T-helper 1 cell treated with Interleukin-12 subunit alpha and Interleukin-12 subunit beta and Interleukin-4 antibody, amounts not matched to agents 30 μg/mL and 1 μg/mL, for 36 hours (primary cell): Measurements from ENCODE around the gene JAM3.

ENCODE experiments used
- H3K27ac Mint-ChIP-seq: one replicate; pipeline ENCODE4 v1.8.0; 2021; ENCODE audit warnings: mild to moderate bottlenecking, mixed read lengths
- H3K27me3 Mint-ChIP-seq: one replicate; pipeline ENCODE4 v1.8.0; 2021; ENCODE audit warnings: low read depth, mixed read lengths
- H3K36me3 Mint-ChIP-seq: one replicate; pipeline ENCODE4 v1.8.0; 2021; ENCODE audit warnings: low read depth, mixed read lengths
- H3K4me1 Mint-ChIP-seq: one replicate; pipeline ENCODE4 v1.8.0; 2021; ENCODE audit warnings: low read depth, mixed read lengths
- H3K4me3 Mint-ChIP-seq: one replicate; pipeline ENCODE4 v1.8.0; 2021; ENCODE audit warnings: mild to moderate bottlenecking, moderate library complexity, mixed read lengths
- H3K9me3 Mint-ChIP-seq: one replicate; pipeline ENCODE4 v1.8.0; 2021; ENCODE audit warnings: mixed read lengths

The JAM3 gene

DNA sequence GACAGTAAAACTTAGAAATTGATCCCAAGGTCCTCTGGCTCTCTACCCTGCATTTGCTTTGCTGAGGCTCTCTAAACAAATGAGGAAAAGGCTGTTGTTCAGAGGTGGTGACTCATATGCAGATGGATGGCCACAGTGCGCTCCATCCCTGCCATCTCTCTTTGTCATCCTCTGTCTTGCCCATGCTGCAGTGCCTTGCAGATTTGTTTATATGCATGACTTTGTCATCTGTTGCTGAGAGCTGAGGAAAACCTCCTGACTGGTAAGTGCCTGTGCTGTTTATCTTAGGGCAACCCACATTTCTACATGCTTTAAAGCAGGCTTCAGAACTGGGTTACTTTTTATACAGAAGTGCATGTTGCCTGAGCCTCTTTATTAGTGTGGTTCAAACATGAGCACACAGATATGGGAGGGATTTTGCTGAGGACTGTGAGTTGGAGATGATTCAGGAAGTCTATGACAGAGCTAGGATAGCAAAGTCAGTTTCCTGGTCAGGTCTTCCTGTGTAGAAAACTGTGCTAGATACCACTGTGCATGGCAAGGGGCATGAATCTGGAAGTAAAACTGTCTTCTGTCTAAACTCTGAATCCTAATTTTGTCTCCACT is 57.4 kb downstream of the JAM3 start:
- Mint-ChIP-seq H3K4me1 (peaks cover 11% of the 10 kb centered on the region), H3K4me3 (no peak overlapping the region), H3K36me3 (peaks cover 2% of the 10 kb centered on the region), H3K27ac (no peak overlapping the region), H3K9me3 (peaks cover 7% of the 10 kb centered on the region), H3K27me3 (peaks cover 39% of the 10 kb centered on the region)

DNA sequence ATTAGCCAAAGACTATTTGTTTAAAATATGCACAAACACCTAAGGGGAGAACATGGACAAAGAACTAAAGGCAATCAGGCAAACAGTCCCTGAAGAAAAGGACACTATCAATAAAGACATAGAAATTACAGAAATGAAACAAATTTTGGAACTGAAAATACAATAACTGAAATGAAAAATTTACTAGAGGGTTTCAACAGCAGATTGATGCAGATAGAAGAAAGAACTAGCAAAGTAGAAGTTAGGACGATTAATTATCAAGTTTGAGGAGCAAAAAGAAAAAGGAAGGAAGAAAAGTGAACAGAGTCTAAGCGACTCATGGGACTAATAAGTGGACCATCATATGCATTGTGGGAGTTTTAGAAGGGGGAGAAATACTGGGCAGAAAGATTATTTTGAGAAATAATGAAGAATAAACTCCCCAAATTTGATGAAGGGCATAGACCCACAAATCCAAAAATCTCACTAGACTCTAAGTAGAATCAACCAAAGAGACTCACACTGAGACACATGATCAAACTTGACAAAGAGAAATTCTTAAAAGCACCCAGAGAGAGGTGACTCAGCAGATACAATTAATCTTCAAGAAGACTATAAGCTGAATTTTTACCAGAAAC is 62.9 kb downstream of the JAM3 start:
- no peaks in the 10 kb centered on the region for H3K4me1 Mint-ChIP-seq
- no peak overlapping the region for H3K27ac Mint-ChIP-seq
- peaks cover 8% of the 10 kb centered on the region for H3K36me3 Mint-ChIP-seq
- peaks cover 23% of the 10 kb centered on the region for H3K9me3 Mint-ChIP-seq
- H3K4me3 Mint-ChIP-seq, result no peak overlapping the region
- H3K27me3 Mint-ChIP-seq, result peaks cover 7% of the 10 kb centered on the region

DNA sequence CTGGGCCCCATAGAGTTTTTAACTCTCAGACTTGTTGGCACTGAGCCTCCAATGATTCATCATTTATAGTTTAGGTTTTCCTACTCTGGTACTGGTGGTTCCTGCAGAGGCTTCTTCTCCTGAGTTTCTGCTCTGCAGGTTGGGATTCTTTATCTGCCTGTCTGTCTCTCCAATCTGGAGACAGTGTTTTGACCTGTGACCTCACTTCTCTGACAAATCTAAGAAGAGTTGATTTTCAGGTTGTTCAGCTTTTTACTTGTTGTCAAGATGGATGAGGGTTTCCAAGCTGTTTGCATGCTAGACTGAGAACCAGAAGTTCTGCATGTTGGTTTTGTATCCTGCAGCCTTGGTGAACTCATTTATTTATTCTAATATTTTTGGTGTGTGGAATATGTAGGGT is 63.9 kb downstream of the JAM3 start:
- peaks cover 7% of the 10 kb centered on the region for H3K27me3 Mint-ChIP-seq
- no peaks in the 10 kb centered on the region for H3K4me1 Mint-ChIP-seq
- H3K36me3 Mint-ChIP-seq, result peaks cover 8% of the 10 kb centered on the region
- H3K4me3 Mint-ChIP-seq, result no peak overlapping the region
- H3K9me3 Mint-ChIP-seq, result peaks cover 23% of the 10 kb centered on the region
- no peak overlapping the region for H3K27ac Mint-ChIP-seq

- no peak overlapping the region for H3K4me3 Mint-ChIP-seq
- H3K4me1 Mint-ChIP-seq, result no peaks in the 10 kb centered on the region
- H3K27ac Mint-ChIP-seq, result no peak overlapping the region
- peaks cover 8% of the 10 kb centered on the region for H3K36me3 Mint-ChIP-seq
- peaks cover 7% of the 10 kb centered on the region for H3K27me3 Mint-ChIP-seq
- peaks cover 23% of the 10 kb centered on the region for H3K9me3 Mint-ChIP-seq
Observed at GRCh38 chr11:134134167-134134566, 65.3 kb downstream of the JAM3 start.

DNA sequence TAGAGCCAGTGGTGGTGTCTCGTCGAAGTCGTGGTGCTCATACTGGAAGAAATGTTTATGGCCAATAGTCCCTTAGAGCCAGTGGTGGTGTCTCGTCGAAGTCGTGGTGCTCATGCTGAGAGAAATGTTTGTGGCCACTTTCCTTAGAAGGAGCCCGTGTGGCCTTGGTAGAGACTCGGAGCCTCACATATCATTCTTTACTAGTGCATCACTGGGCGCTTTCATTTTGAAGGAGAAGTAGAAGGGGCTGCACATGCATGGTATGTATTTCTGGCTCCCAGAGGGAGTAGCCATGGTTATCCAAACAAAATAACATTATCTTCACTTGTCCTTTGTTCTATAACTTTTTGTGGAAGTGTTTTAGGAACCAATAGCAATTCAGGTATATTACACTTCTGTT is 69.5 kb downstream of the JAM3 start:
- peaks cover 2% of the 10 kb centered on the region for H3K4me1 Mint-ChIP-seq
- peaks cover 3% of the 10 kb centered on the region for H3K9me3 Mint-ChIP-seq
- no peak overlapping the region for H3K27ac Mint-ChIP-seq
- no peaks in the 10 kb centered on the region for H3K27me3 Mint-ChIP-seq
- no peaks in the 10 kb centered on the region for H3K36me3 Mint-ChIP-seq
- no peak overlapping the region for H3K4me3 Mint-ChIP-seq

- Mint-ChIP-seq H3K4me3 (no peak overlapping the region), H3K27me3 (no peaks in the 10 kb centered on the region), H3K27ac (no peak overlapping the region), H3K4me1 (peaks cover 10% of the 10 kb centered on the region), H3K36me3 (no peaks in the 10 kb centered on the region), H3K9me3 (no peaks in the 10 kb centered on the region)
Observed at GRCh38 chr11:134139303-134139872, 70.5 kb downstream of the JAM3 start.

DNA sequence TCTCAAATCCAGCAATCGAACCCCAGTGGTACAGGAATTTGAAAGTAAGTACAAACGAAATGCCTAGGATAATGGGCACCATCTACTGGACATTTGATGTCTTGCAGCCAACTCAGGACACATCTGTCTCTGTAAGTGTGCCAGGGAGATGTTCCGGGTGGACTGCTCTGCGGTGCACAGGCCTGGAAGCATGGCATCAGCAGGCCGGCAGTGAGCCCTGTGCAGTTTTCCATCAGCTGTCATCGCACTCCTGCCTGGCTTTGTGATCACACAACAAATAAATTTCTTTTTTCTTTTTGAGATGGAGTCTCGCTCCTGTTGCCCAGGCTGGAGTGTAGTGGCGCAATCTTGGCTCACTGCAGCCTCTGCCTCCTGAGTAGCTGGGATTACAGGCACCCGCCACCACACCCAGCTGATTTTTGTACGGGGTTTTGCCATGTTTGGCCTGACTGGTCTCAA is 71.0 kb downstream of the JAM3 start:
- Mint-ChIP-seq H3K27ac (no peak overlapping the region), H3K36me3 (no peaks in the 10 kb centered on the region), H3K4me1 (peaks cover 10% of the 10 kb centered on the region), H3K9me3 (no peaks in the 10 kb centered on the region), H3K27me3 (no peaks in the 10 kb centered on the region), H3K4me3 (no peak overlapping the region)

- Mint-ChIP-seq H3K4me1 (peaks cover 10% of the 10 kb centered on the region), H3K27ac (no peak overlapping the region), H3K4me3 (no peak overlapping the region), H3K36me3 (no peaks in the 10 kb centered on the region), H3K27me3 (no peaks in the 10 kb centered on the region), H3K9me3 (no peaks in the 10 kb centered on the region)
Observed at GRCh38 chr11:134140961-134141490, 72.2 kb downstream of the JAM3 start.

- no peak overlapping the region for H3K27ac Mint-ChIP-seq
- no peaks in the 10 kb centered on the region for H3K36me3 Mint-ChIP-seq
Observed at GRCh38 chr11:134142536-134142935, 73.7 kb downstream of the JAM3 start.

GRCh38 chr11:134143801-134144200 is 74.9 kb downstream of the JAM3 start:
- Mint-ChIP-seq H3K27ac (no peak overlapping the region), H3K36me3 (no peaks in the 10 kb centered on the region), H3K4me3 (no peak overlapping the region)

More at GRCh38 chr11:134142536-134142935, 73.7 kb downstream of the JAM3 start:
- H3K4me1 Mint-ChIP-seq, result peaks cover 10% of the 10 kb centered on the region
- no peaks in the 10 kb centered on the region for H3K27me3 Mint-ChIP-seq
- H3K9me3 Mint-ChIP-seq, result no peaks in the 10 kb centered on the region
- H3K4me3 Mint-ChIP-seq, result no peak overlapping the region

DNA sequence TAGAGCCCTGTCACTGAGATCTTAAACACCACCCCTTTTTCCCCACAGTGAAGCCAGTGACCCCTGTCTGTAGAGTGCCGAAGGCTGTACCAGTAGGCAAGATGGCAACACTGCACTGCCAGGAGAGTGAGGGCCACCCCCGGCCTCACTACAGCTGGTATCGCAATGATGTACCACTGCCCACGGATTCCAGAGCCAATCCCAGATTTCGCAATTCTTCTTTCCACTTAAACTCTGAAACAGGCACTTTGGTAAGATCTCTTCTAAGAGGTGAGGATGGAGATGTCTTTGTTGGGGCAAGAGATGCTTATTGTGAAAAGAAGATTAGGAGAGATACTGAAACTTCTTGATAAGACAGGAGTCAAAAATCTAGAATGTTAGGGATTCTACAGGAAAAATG is 75.9 kb downstream of the JAM3 start:
- no peaks in the 10 kb centered on the region for H3K9me3 Mint-ChIP-seq
- H3K27me3 Mint-ChIP-seq, result no peaks in the 10 kb centered on the region
- peaks cover 10% of the 10 kb centered on the region for H3K4me1 Mint-ChIP-seq
- H3K27ac Mint-ChIP-seq, result no peak overlapping the region
- no peak overlapping the region for H3K4me3 Mint-ChIP-seq
- H3K36me3 Mint-ChIP-seq, result peaks cover 2% of the 10 kb centered on the region

More at GRCh38 chr11:134143801-134144200, 74.9 kb downstream of the JAM3 start:
- Mint-ChIP-seq H3K9me3 (no peaks in the 10 kb centered on the region), H3K27me3 (no peaks in the 10 kb centered on the region), H3K4me1 (peaks cover 10% of the 10 kb centered on the region)

GRCh38 chr11:134145715-134146114 is 76.8 kb downstream of the JAM3 start:
- H3K4me3 Mint-ChIP-seq, result no peak overlapping the region
- no peaks in the 10 kb centered on the region for H3K9me3 Mint-ChIP-seq
- H3K27me3 Mint-ChIP-seq, result no peaks in the 10 kb centered on the region
- peaks cover 10% of the 10 kb centered on the region for H3K4me1 Mint-ChIP-seq
- H3K27ac Mint-ChIP-seq, result no peak overlapping the region
- peaks cover 5% of the 10 kb centered on the region for H3K36me3 Mint-ChIP-seq

- Mint-ChIP-seq H3K27ac (no peak overlapping the region), H3K9me3 (no peaks in the 10 kb centered on the region), H3K4me1 (peaks cover 10% of the 10 kb centered on the region), H3K36me3 (peaks cover 13% of the 10 kb centered on the region), H3K4me3 (no peak overlapping the region), H3K27me3 (no peaks in the 10 kb centered on the region)
Observed at GRCh38 chr11:134146598-134146997, 77.7 kb downstream of the JAM3 start.

DNA sequence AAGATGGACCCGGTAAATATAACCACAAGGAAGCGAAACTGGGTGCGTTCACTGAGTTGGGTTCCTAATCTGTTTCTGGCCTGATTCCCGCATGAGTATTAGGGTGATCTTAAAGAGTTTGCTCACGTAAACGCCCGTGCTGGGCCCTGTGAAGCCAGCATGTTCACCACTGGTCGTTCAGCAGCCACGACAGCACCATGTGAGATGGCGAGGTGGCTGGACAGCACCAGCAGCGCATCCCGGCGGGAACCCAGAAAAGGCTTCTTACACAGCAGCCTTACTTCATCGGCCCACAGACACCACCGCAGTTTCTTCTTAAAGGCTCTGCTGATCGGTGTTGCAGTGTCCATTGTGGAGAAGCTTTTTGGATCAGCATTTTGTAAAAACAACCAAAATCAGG is 80.5 kb downstream of the JAM3 start:
- no peaks in the 10 kb centered on the region for H3K9me3 Mint-ChIP-seq

More for the DNA sequence above, 80.5 kb downstream of the JAM3 start:
- peaks cover under 1% of the 10 kb centered on the region for H3K4me1 Mint-ChIP-seq
- H3K36me3 Mint-ChIP-seq, result peaks cover 23% of the 10 kb centered on the region
- no peak overlapping the region for H3K4me3 Mint-ChIP-seq
- H3K27ac Mint-ChIP-seq, result no peak overlapping the region
- no peaks in the 10 kb centered on the region for H3K27me3 Mint-ChIP-seq
